Stimulated activated CD4-positive, alpha-beta T cell treated with anti-CD3 and anti-CD28 coated beads, Interleukin-4, amount 100 ng/mL, for 4 hours (primary cell): ENCODE measurements around the gene MAL.

Source experiments
- DNase-seq, 2 experiments: peaks; one replicate each; pipeline ENCODE4 v3.0.0-alpha.2; 2020

MAL gene

GRCh38 chr2:95050385-95051300, 25.1 kb downstream of the MAL start:
- DNase-seq: no peak

- no peak for DNase-seq
These were observed 26.1 kb downstream of the MAL start for GRCh38 chr2:95051626-95052025.

GRCh38 chr2:95052307-95052706, 26.8 kb downstream of the MAL start:
- DNase-seq: no peak

GRCh38 chr2:95052804-95053479, 27.4 kb downstream of the MAL start:
- no peak for DNase-seq

GRCh38 chr2:95053543-95053942, 28.0 kb downstream of the MAL start:
- DNase-seq: no peak

GRCh38 chr2:95054016-95054415, 28.5 kb downstream of the MAL start:
- no peak for DNase-seq

GRCh38 chr2:95055262-95055661, 29.8 kb downstream of the MAL start:
- DNase-seq: no peak

GRCh38 chr2:95056044-95056443, 30.5 kb downstream of the MAL start:
- no peak for DNase-seq

- no peak for DNase-seq
These were observed 31.3 kb downstream of the MAL start for GRCh38 chr2:95056461-95057459.

GRCh38 chr2:95057535-95058370, 32.2 kb downstream of the MAL start:
- DNase-seq: no peak

- DNase-seq: no peak
These were observed 33.0 kb downstream of the MAL start for GRCh38 chr2:95058466-95058988.

- no peak for DNase-seq
These were observed 33.6 kb downstream of the MAL start for GRCh38 chr2:95058989-95059641.

- no peak for DNase-seq
These were observed 34.3 kb downstream of the MAL start for GRCh38 chr2:95059656-95060370.

- no peak for DNase-seq
These were observed 35.1 kb downstream of the MAL start for GRCh38 chr2:95060446-95061118.

- DNase-seq: no peak
These were observed 35.6 kb downstream of the MAL start for GRCh38 chr2:95061119-95061512.

- DNase-seq: no peak
These were observed 36.2 kb downstream of the MAL start for GRCh38 chr2:95061601-95062183.

- DNase-seq: no peak
These were observed 37.0 kb downstream of the MAL start for GRCh38 chr2:95062242-95063085.
